HG02970 (cell line): Measurements from ENCODE around the gene ENDOD1.

Source experiments
- ATAC-seq: cut with Tn5 transposase; IDR thresholded peaks from one replicate; pipeline ENCODE4 v1.9.1; 2021; ENCODE audit warnings: mild to moderate bottlenecking, moderate library complexity, moderate number of reproducible peaks; ENCODE audit not compliant: unreplicated experiment, low FRiP score

ENDOD1 gene

GRCh38 chr11:95137299-95137698 lies 47.7 kb downstream of the ENDOD1 start:
- no peak for ATAC-seq

- ATAC-seq = no peak
These were observed 48.8 kb downstream of the ENDOD1 start for GRCh38 chr11:95138448-95138847.

- ATAC-seq = no peak
These were observed 50.9 kb downstream of the ENDOD1 start for GRCh38 chr11:95140397-95141033.

- ATAC-seq = no peak
These were observed 52.8 kb downstream of the ENDOD1 start for GRCh38 chr11:95142431-95142830.

- ATAC-seq = no peak
These were observed 53.5 kb downstream of the ENDOD1 start for GRCh38 chr11:95143106-95143681.

- no peak for ATAC-seq
These were observed 54.9 kb downstream of the ENDOD1 start for GRCh38 chr11:95144313-95145235.

GRCh38 chr11:95145430-95146060 lies 55.9 kb downstream of the ENDOD1 start:
- ATAC-seq = no peak

- ATAC-seq = no peak
These were observed 57.8 kb downstream of the ENDOD1 start for GRCh38 chr11:95147364-95147905.

- ATAC-seq = no peak
These were observed 58.8 kb downstream of the ENDOD1 start for GRCh38 chr11:95148406-95148805.

- ATAC-seq = no peak
These were observed 59.3 kb downstream of the ENDOD1 start for GRCh38 chr11:95148938-95149337.

GRCh38 chr11:95149651-95150364 lies 60.2 kb downstream of the ENDOD1 start:
- no peak for ATAC-seq

- peak; percentile 85 for ATAC-seq
These were observed 61.5 kb downstream of the ENDOD1 start for GRCh38 chr11:95150956-95151684.

GRCh38 chr11:95152876-95153856 lies 63.5 kb downstream of the ENDOD1 start:
- ATAC-seq = no peak

GRCh38 chr11:95153857-95154246 lies 64.2 kb downstream of the ENDOD1 start:
- ATAC-seq = no peak

GRCh38 chr11:95154514-95154913 lies 64.9 kb downstream of the ENDOD1 start:
- no peak for ATAC-seq

GRCh38 chr11:95155385-95155784 lies 65.7 kb downstream of the ENDOD1 start:
- ATAC-seq = no peak

- ATAC-seq = no peak
These were observed 66.6 kb downstream of the ENDOD1 start for GRCh38 chr11:95156133-95156721.
